Parathyroid adenoma (tissue), 2 donors: ENCODE data around the gene TRMT10A.

Experiments
- H2AFZ ChIP-seq: fragments of 300-600 bp; sonication (generic); one replicate; pipeline ENCODE4 v1.7.0; 2017; ENCODE audit warnings: antibody characterized with exemption, mild to moderate bottlenecking
- H3K27ac ChIP-seq: fragments of 300-600 bp; sonication (generic); one replicate; pipeline ENCODE4 v1.7.0; 2017
- H3K27me3 ChIP-seq: fragments of 300-600 bp; sonication (generic); one replicate; pipeline ENCODE4 v1.7.0; 2017; ENCODE audit warnings: low read length; ENCODE audit not compliant: control insufficient read depth, insufficient read depth
- H3K36me3 ChIP-seq: fragments of 300-600 bp; sonication (generic); one replicate; pipeline ENCODE4 v1.7.0; 2017; ENCODE audit warnings: low read length; ENCODE audit not compliant: control insufficient read depth, insufficient read depth
- H3K4me1 ChIP-seq: fragments of 300-600 bp; sonication (generic); one replicate; pipeline ENCODE4 v1.7.0; 2017; ENCODE audit warnings: control low read depth
- H3K4me2 ChIP-seq: fragments of 300-600 bp; sonication (generic); one replicate; pipeline ENCODE4 v1.7.0; 2017; ENCODE audit warnings: low read length
- H3K4me3 ChIP-seq: fragments of 300-600 bp; sonication (generic); one replicate; pipeline ENCODE4 v1.7.0; 2017; ENCODE audit warnings: low read depth, low read length
- H3K79me2 ChIP-seq: fragments of 300-600 bp; sonication (generic); one replicate; pipeline ENCODE4 v1.7.0; 2017; ENCODE audit warnings: control low read depth
- H3K9ac ChIP-seq: fragments of 300-600 bp; sonication (generic); one replicate; pipeline ENCODE4 v1.7.0; 2017; ENCODE audit warnings: mild to moderate bottlenecking
- H3K9me3 ChIP-seq: fragments of 300-600 bp; sonication (generic); one replicate; pipeline ENCODE4 v1.7.0; 2017; ENCODE audit warnings: low read length; ENCODE audit not compliant: control insufficient read depth
- CTCF ChIP-seq: fragments of 300-600 bp; sonication (generic); IDR thresholded peaks from one replicate; pipeline ENCODE4 v1.7.0; 2017; ENCODE audit warnings: antibody characterized with exemption, mild to moderate bottlenecking
- donor health status: primary hyperparathyroidism.

Gene TRMT10A

DNA sequence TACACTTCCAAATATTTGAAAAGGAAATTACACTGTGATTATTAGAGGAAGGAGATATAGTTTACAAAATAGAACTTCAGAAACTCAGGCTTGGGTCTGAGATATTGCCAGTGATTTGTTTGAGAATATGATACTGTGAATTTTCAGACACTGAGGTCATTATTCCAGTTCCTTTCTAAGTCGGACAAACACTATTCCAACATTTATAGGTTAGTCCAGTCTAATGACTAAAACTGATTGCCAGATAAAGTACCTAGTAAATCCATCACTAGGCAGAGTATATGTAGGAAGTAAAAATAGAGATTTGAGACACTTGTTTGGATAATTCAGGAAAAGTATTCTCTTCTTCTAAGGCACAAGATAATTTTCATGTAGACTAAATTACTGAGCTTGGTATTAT, 24.0 kb upstream of the TRMT10A start:
- H3K4me1 ChIP-seq: no peaks in the 10 kb centered on the region
- H3K27ac ChIP-seq: no peak overlapping the region
- no peak for TF ChIP-seq CTCF

DNA sequence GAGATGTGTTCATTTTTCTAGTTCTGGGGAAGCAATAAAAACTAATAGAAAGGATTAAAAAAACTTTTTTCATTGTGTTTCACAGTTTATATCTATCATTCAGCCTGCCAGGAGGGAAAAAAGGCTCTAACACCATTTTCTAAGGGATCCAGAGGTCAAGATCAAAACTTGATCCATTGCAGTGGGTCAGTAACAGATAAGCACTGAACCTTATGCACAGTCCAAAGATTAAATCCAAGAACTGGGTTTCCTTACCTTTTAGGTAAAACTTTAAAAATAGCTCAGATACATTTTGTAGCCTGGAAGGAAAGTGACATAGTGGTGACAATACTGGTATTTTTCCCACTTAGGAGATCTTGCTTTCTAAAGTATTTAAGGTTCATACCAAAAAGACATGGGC, 23.5 kb upstream of the TRMT10A start:
- Histone ChIP-seq H3K9ac (no peak overlapping the region), H3K79me2 (no peaks in the 10 kb centered on the region), H3K27ac (no peak overlapping the region), H3K4me2 (no peak overlapping the region), H3K9me3 (no peaks in the 10 kb centered on the region), H3K4me1 (no peaks in the 10 kb centered on the region), H3K4me3 (no peak overlapping the region), H3K27me3 (no peaks in the 10 kb centered on the region), H2AFZ (no peak overlapping the region), H3K36me3 (no peaks in the 10 kb centered on the region)
- no peak for TF ChIP-seq CTCF

More for the DNA sequence above, 24.0 kb upstream of the TRMT10A start:
- H3K27me3 ChIP-seq: no peaks in the 10 kb centered on the region
- H3K36me3 ChIP-seq: no peaks in the 10 kb centered on the region
- H2AFZ ChIP-seq: no peak overlapping the region
- H3K4me3 ChIP-seq: no peak overlapping the region
- no peak overlapping the region for H3K9ac ChIP-seq
- no peaks in the 10 kb centered on the region for H3K79me2 ChIP-seq
- no peaks in the 10 kb centered on the region for H3K9me3 ChIP-seq
- H3K4me2 ChIP-seq: no peak overlapping the region

DNA sequence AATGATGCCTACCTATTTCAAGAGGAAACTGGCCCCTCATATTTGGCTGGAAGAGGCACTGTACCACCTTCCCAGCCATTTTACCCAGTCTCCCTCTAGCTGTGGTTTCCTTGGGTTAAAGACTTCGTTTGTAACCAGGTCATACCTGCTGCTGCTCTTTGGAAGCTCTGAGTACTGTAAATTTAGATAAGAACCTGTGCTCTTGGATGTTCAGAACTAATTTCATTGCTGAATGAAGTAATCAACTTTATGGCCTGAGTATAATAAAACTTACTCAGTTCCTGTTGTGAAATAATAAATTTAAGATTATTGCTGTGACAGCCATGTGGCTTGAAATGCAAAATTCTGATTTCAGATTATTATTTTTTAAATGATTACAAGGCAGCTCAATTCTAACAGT, 23.0 kb upstream of the TRMT10A start:
- Histone ChIP-seq H3K9me3 (no peaks in the 10 kb centered on the region), H3K79me2 (no peaks in the 10 kb centered on the region), H2AFZ (no peak overlapping the region), H3K27me3 (no peaks in the 10 kb centered on the region), H3K4me2 (no peak overlapping the region), H3K4me3 (no peak overlapping the region), H3K36me3 (no peaks in the 10 kb centered on the region), H3K4me1 (no peaks in the 10 kb centered on the region), H3K27ac (no peak overlapping the region), H3K9ac (no peak overlapping the region)
- TF ChIP-seq CTCF: no peak

- Histone ChIP-seq H3K9me3 (no peaks in the 10 kb centered on the region), H3K79me2 (no peaks in the 10 kb centered on the region), H3K27ac (no peak overlapping the region), H3K4me2 (no peak overlapping the region), H3K9ac (no peak overlapping the region), H3K27me3 (no peaks in the 10 kb centered on the region), H3K4me3 (no peak overlapping the region), H2AFZ (no peak overlapping the region), H3K4me1 (no peaks in the 10 kb centered on the region), H3K36me3 (no peaks in the 10 kb centered on the region)
- no peak for TF ChIP-seq CTCF
Observed at GRCh38 chr4:99586322-99586721, 22.5 kb upstream of the TRMT10A start.

GRCh38 chr4:99585516-99585915, 21.7 kb upstream of the TRMT10A start:
- no peak overlapping the region for H2AFZ ChIP-seq
- no peak overlapping the region for H3K4me3 ChIP-seq
- no peaks in the 10 kb centered on the region for H3K4me1 ChIP-seq
- H3K9me3 ChIP-seq: no peaks in the 10 kb centered on the region
- TF ChIP-seq CTCF: no peak
- H3K4me2 ChIP-seq: no peak overlapping the region
- H3K36me3 ChIP-seq: no peaks in the 10 kb centered on the region
- no peak overlapping the region for H3K27ac ChIP-seq
- H3K9ac ChIP-seq: no peak overlapping the region
- no peaks in the 10 kb centered on the region for H3K27me3 ChIP-seq
- H3K79me2 ChIP-seq: no peaks in the 10 kb centered on the region
